ENCODE measurements around the gene SDK2.

Gene SDK2

DNA sequence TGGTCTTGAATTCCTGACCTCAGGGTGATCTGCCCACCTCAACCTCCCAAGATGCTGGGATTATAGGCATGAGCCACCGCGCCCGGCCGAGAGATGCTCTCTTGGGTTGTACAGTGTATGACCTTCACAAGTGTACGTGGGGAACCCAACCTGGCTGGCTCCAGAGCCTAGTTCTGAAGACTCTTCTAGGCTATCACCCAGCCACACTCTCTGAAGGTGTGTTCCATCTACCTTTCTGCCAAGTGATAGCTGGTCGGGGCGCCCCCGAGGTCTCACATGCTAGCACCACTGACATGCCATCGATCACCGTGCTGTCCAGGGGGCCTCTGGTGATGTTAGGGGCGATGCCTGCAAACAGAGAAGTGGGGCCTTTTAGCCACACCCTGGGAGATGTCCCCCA lies 210.7 kb downstream of the SDK2 start:
- no peak for DNase-seq (ENCODE audit: extremely low read depth in 1 of 2, low read depth in 1 of 2)

GRCh38 chr17:73432624-73433190 lies 211.5 kb downstream of the SDK2 start:
- no peak for DNase-seq (ENCODE audit: extremely low read depth in 1 of 2, low read depth in 1 of 2)

DNA sequence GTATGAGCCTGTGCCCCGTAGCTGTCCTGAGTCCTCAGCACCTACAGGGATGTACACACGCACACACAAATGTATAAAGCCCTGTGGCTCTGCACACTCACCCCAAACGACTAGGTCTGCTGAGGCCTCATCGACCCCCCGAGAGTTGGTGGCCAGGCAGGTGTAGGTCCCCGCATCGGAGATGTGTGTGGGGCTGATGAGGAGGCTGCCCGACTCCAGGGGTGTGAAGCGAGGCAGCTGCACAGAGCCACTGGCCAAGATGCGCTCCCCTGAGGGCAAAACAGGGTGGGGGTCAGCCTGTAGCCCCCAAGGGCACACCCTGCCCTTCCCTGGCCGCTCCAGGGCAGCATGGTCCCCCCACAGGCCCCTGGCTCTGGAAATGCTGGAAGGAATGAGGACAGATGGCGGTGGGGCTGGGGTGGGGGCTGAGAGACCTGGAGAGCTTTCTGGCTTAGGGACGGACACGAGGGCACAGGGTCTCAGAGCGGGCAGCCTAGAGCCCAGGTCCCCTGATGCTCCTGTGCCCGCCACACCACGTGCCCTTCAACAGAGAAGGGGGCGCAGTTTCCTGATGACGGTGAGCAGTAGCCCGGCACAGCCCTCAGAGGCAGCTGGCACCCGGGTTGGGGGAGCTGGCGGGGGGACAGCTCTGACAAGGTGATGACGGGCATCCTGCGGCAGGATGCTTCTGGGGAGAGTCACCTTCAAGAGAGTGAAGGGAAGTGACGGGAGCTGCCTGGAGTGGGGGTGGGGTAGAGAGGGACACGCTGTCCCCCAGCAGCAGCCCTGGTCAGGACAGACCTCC lies 212.6 kb downstream of the SDK2 start:
- DNase-seq (ENCODE audit: extremely low read depth in 1 of 2, low read depth in 1 of 2), result no peak

DNA sequence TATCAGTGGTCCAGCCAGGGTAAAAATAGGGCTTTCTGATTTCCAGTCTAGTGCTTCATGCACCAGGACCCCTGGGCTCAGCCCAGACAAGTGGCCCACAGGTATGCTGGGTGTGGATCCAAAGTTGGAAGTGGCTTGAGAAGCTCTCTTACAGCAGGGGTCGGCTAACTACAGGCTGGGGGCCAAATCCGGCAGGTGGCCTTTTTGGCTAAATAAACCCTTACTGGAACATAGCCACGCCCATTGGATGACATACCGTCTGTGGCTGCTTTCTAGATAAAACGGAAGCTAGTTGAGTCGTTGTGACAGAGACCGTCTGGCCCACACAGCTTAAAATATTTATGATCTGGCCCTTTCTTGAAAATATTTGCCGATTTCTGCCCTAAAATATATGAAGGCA lies 213.4 kb downstream of the SDK2 start:
- no peak for DNase-seq (ENCODE audit: extremely low read depth in 1 of 2, low read depth in 1 of 2)

- no peak for DNase-seq (ENCODE audit: extremely low read depth in 1 of 2, low read depth in 1 of 2)
Measured at GRCh38 chr17:73430165-73430680, 214.0 kb downstream of the SDK2 start.

DNA sequence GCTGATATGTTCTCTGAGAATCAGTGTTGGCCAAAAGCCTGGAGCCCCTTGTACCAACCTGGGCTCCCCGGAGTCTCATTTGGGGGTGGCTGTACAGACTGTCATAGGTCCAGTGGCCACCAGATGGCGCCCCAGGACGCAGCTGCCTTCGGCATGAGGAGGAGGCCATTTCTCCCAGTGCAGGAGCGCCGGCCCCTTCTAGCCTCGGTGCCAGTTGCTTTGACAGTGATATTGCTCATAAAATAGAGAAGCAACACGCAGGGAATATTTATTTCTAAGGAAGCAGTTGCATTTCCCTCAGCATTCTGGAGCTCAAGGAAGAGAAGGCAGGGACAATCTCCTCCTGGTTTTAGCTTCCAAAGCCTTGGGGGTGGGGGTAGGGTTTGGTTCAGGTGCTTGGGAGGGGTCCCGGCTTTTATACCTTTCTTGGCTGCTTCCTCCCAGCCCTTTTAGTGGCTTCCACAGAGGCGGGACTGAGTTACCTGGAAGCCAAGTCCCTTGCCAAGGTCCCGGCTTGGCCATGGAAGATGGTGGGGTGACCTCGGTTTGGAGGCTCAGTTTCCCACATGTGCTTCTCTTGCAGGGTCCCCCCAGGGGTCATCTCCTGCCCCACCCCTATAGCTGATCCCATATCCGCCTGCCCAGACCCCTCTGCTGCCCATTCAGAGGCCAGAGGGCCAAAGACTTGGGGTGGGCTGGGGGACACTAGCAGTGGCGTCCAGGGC lies 214.6 kb downstream of the SDK2 start:
- peak; percentile 61 to 73 for DNase-seq (ENCODE audit: extremely low read depth in 1 of 2, low read depth in 1 of 2)

DNA sequence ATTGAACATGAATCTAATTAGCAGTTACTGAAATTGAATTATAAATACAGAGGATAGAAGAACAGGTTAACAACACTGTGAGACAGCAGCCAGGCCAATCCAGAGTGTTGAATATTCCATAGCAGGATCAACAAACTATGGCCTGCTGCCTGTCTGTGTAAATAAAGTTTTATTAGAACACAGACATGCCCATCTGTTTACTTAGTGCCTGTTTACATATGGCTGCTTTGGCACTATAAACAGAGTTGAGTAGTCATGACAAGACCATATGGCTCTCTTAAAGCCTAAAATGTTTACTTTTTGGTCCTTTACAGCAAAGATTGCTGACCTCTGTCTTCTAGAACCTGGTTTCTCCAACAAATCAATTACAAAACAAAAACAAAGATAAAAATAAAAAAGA lies 217.0 kb downstream of the SDK2 start:
- no peak for DNase-seq (ENCODE audit: extremely low read depth in 1 of 2, low read depth in 1 of 2)

DNA sequence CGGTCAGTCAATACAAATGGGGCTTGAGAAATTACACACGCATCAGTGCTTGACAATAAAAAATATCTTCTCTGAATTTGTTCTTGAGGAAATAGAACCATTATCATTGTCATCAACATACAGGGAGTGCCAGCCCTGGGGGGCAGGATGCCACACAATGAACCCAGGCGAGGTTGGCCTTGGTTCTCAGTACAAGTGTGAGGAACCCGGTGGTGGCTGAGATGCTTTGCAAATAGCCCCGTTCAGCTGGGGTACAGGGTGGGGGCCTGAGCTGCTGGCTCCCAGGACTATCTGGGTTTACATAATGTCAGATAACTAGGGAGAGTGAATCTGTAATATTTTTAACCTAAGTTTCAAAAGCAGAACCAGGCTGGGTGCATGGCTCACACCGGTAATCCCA lies 219.7 kb downstream of the SDK2 start:
- no peak for DNase-seq (ENCODE audit: extremely low read depth in 1 of 2, low read depth in 1 of 2)

DNA sequence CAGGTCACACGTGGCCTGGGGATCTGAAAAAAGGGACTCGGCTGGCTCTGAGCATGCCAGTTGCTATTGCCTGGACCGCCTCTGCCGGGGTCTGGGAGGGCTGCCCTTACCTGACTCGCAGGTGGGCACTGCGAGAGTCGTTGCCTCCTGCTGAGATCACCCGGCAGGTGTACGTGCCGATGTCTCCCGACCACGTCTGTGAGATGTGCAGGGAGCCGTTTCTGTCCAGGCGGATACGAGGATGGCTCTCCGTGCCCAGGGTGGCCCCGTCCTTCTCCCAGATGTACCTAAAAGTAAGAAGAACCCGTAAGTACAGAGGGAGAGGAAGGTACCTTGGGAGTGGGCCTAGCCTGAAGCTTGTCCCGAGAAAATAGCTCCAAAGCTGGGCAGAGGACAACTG lies 220.4 kb downstream of the SDK2 start:
- no peak for DNase-seq (ENCODE audit: extremely low read depth in 1 of 2, low read depth in 1 of 2)

DNA sequence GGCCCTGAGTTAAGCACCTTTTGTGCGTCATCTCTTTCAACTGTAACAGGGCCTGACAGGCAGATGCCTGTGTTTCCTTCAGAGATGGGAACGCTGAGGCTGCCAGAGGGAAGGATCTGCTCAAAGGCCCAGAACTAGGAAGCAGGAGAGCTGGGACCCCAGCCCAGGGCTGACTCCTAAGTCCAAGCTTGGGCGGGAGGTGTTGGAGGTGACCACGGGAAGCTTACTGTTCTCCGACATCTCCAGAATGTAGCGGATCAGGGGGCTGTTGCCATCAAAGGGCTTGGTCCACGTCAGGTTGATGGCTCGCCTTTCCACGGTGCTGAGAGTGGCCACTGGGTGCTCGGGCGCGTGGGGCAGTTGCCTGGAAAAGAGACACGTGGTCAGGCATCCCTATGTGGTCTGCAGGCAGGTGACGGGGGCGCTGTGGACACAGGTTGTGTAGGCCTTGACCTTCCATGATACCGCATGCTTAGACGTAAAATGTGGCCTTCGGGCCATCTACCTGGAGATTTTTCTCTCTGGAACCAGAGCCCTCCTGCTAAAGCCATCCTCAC lies 221.0 kb downstream of the SDK2 start:
- no peak for DNase-seq (ENCODE audit: extremely low read depth in 1 of 2, low read depth in 1 of 2)

DNA sequence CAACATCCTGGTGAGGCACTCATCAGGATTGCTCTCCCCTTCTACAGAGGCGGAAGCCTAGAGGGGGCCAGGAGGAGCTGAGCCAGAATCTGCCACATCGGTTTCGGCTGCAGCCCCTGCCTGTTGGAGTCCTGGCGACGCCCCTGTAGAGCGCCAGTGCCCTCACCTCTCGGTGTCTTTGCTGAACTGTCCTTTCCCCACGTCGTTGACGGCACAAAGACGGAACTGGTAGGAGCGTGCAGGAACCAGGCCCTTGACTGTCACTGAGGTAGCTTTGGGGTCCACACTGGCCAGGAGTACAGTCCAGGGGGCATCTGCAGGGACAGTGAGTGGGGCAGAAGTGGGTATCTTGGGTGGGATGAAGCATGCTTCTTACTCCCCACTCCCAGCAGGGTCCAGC lies 222.1 kb downstream of the SDK2 start:
- DNase-seq (ENCODE audit: extremely low read depth in 1 of 2, low read depth in 1 of 2), result no peak

DNA sequence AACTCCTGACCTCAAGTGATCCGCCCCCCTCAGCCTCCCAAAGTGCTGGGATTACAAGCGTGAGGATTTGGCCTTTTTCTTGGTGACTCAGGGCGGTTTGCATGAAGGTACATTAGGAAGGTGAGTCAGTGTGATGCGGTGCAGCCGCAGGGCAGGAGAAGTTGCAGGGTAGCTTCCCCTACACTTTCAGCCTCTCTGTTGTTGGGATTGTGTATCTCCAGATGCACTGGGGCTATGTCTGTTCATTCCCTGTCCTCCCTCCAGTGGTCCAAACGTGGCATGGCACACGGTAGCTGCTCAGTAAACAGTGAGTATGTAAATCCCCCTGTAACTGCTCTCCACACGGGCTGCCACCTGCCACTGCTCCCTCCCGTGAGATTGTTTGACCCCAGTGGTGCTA lies 223.3 kb downstream of the SDK2 start:
- DNase-seq (ENCODE audit: extremely low read depth in 1 of 2, low read depth in 1 of 2), result no peak

GRCh38 chr17:73419881-73420280 lies 224.4 kb downstream of the SDK2 start:
- DNase-seq (ENCODE audit: extremely low read depth in 1 of 2, low read depth in 1 of 2), result no peak

GRCh38 chr17:73419051-73419450 lies 225.2 kb downstream of the SDK2 start:
- DNase-seq (ENCODE audit: extremely low read depth in 1 of 2, low read depth in 1 of 2), result no peak

DNA sequence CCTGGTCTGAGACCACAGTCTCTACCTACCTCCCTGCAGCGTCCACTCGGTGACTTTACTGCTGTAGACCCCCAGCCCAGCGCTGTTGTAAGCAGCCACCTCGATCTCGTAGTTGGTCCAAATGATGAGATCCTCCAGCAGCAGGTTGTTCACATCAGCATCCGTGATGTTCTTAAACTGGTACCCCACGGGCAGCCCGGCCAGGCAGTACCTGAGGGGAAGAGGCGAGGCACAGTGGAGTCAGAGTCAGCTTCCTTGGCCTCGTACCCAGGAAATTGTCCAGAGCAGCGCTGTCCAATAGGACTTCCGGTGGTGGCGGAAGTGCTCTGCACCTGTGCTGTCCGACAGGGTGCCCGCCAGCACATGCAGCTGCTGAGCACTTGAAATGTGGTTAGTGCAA lies 228.5 kb downstream of the SDK2 start:
- no peak for DNase-seq (ENCODE audit: extremely low read depth in 1 of 2, low read depth in 1 of 2)

DNA sequence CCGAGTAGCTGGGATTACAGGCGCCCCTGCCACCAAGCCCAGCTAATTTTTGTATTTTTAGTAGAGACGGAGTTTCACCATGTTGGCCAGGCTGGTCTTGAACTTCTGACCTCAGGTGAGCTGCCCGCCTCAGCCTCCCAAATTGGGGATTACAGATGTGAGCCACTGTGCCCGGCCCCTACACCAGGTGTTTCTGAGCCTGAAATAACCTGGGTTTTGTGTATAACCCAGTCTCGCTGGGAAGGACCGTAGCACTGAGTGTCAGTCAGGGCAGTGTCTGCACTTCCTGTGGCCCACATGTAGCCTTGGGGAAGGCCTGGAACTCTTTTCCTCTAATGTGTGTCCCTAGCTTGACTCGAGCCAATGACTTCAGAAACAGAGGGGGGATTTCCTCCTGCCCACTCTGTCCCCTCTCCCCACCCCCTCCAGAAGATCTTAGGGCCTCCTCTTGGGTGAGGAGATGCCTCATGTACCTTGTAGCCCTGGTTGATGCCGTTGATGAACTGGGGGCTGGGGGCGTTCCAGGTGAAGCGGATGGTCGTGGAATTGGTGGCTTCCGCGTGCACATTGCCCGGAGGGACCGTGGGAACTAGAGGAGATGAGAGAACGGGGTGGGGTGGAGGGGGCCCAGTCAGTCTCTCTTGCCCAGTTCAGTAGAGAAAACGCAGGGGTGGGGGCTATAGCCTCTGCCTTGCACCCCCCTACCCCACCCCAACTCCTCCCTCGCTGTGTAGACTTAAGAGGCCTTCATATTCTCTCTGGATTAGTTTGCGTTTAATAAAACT lies 229.9 kb downstream of the SDK2 start:
- DNase-seq (ENCODE audit: extremely low read depth in 1 of 2, low read depth in 1 of 2), result no peak

GRCh38 chr17:73412914-73413313 lies 231.3 kb downstream of the SDK2 start:
- DNase-seq (ENCODE audit: extremely low read depth in 1 of 2, low read depth in 1 of 2), result no peak

GRCh38 chr17:73411313-73411747 lies 232.9 kb downstream of the SDK2 start:
- DNase-seq (ENCODE audit: extremely low read depth in 1 of 2, low read depth in 1 of 2), result no peak

DNA sequence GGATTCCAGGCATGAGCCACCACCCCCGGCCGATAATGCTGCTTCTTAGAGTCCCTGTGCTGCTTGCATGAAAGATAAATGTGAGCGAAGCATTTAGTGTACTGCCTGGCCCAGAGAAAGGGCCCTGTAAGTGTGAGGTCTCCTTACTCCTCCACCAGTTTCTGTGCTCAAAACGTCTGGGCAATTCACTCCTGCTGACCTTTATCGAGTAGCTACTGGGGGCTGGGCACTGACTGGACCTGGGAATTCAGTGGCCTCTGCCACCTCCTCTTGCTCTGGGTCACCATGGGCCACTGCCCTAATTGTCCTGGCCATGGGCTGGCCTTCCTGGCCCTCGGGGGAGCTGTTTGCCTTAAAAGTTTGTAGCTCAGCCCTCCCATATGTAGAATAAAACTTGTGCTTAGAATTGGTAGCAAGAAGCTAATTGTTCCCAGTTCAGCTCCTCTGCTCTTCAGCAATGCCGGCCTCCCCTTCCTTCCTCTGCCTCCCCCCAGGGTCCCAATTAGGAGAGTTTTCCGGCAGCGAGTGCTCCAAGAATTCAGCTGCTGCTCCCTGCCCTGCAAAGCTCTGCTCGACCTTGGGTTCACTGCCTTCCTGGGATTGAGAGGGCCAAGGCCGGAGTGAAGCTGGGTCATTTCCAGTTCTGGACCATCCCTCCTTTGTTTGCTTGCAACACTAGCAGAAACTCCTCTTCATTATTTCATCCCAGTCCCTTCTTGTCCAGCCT lies 233.5 kb downstream of the SDK2 start:
- no peak for DNase-seq (ENCODE audit: extremely low read depth in 1 of 2, low read depth in 1 of 2)

- DNase-seq (ENCODE audit: extremely low read depth in 1 of 2, low read depth in 1 of 2), result no peak
Measured at GRCh38 chr17:73404246-73404645, 240.0 kb downstream of the SDK2 start.

Measured in stimulated activated CD8-positive, alpha-beta memory T cell treated with anti-CD3 and anti-CD28 coated beads, Interleukin-7, amount 100 ng/mL, for 48 hours (primary cell).